ENCODE measurements around the gene MAFB. TPM values are rescaled to one million over a fixed set of nuclear protein-coding genes. Genes with fewer than 3 reads are reported as not detected.

MAFB gene
- total RNA-seq, 1 donor from 2014 or later, result 22.5 TPM

GRCh38 chr20:40682104-40682981 is 6.7 kb downstream of the MAFB start:
- DNase-seq (ENCODE audit: low spot score), result no peak

GRCh38 chr20:40681684-40682083 is 7.4 kb downstream of the MAFB start:
- DNase-seq (ENCODE audit: low spot score), result no peak

- no peak for DNase-seq (ENCODE audit: low spot score)
These were observed 7.9 kb downstream of the MAFB start for GRCh38 chr20:40681165-40681564.

GRCh38 chr20:40680161-40680959 is 8.7 kb downstream of the MAFB start:
- DNase-seq (ENCODE audit: low spot score), result no peak

GRCh38 chr20:40679184-40679583 is 9.9 kb downstream of the MAFB start:
- no peak for DNase-seq (ENCODE audit: low spot score)

- DNase-seq (ENCODE audit: low spot score), result no peak
These were observed 10.7 kb downstream of the MAFB start for GRCh38 chr20:40678286-40678875.

- DNase-seq (ENCODE audit: low spot score), result no peak
These were observed 11.6 kb downstream of the MAFB start for GRCh38 chr20:40677343-40677924.

GRCh38 chr20:40676491-40677269 is 12.4 kb downstream of the MAFB start:
- DNase-seq (ENCODE audit: low spot score), result no peak

- DNase-seq (ENCODE audit: low spot score), result no peak
These were observed 13.3 kb downstream of the MAFB start for GRCh38 chr20:40675599-40676221.

GRCh38 chr20:40673442-40673841 is 15.6 kb downstream of the MAFB start:
- peak; percentile 61 for DNase-seq (ENCODE audit: low spot score)

- DNase-seq (ENCODE audit: low spot score), result no peak
These were observed 16.9 kb downstream of the MAFB start for GRCh38 chr20:40672095-40672494.

- DNase-seq (ENCODE audit: low spot score), result no peak
These were observed 18.8 kb downstream of the MAFB start for GRCh38 chr20:40670253-40670652.

GRCh38 chr20:40669692-40670091 is 19.3 kb downstream of the MAFB start:
- DNase-seq (ENCODE audit: low spot score), result no peak

GRCh38 chr20:40668449-40669228 is 20.4 kb downstream of the MAFB start:
- DNase-seq (ENCODE audit: low spot score), result peak; percentile 83

- no peak for DNase-seq (ENCODE audit: low spot score)
These were observed 21.5 kb downstream of the MAFB start for GRCh38 chr20:40667503-40667902.

GRCh38 chr20:40666336-40666735 is 22.7 kb downstream of the MAFB start:
- DNase-seq (ENCODE audit: low spot score), result no peak

GRCh38 chr20:40664891-40665290 is 24.1 kb downstream of the MAFB start:
- no peak for DNase-seq (ENCODE audit: low spot score)

- peak; percentile 56 for DNase-seq (ENCODE audit: low spot score)
These were observed 24.8 kb downstream of the MAFB start for GRCh38 chr20:40663991-40664880.

GRCh38 chr20:40663304-40663790 is 25.7 kb downstream of the MAFB start:
- no peak for DNase-seq (ENCODE audit: low spot score)
